SK-N-SH treated with all-trans-retinoic acid at 6 μM for 48 hours (cell line): ENCODE data around the gene TRAF7.

Source experiments
- ATAC-seq: fragments of 200-7000 bp; cut with Tn5 transposase; 3 replicates; pipeline ENCODE4 v1.9.1; 2020; ENCODE audit warnings: mild to moderate bottlenecking, moderate library complexity
- ARNTL ChIP-seq: fragments of 450-650 bp; formaldehyde crosslinking; IDR thresholded peaks from 2 replicates; pipeline ENCODE4 v1.5.0; 2020; ENCODE audit warnings: low read depth, mild to moderate bottlenecking, moderate library complexity, borderline replicate concordance
- BACH2 ChIP-seq: fragments of 250-450 bp; sonication (Bioruptor Pico); IDR thresholded peaks from 2 replicates; pipeline ENCODE4 v1.9.0; 2021; ENCODE audit warnings: mild to moderate bottlenecking, borderline replicate concordance
- CREB5 ChIP-seq: fragments of 250-450 bp; sonication (Bioruptor Pico); IDR thresholded peaks from 2 replicates; pipeline ENCODE4 v1.5.1; 2020; ENCODE audit warnings: low read depth, mild to moderate bottlenecking, moderate library complexity
- CSDC2 ChIP-seq: fragments of 250-450 bp; sonication (Bioruptor Pico); IDR thresholded peaks from 2 replicates; pipeline ENCODE4 v1.5.0; 2020; ENCODE audit warnings: mild to moderate bottlenecking, moderate library complexity
- CSRNP3 ChIP-seq: fragments of 250-450 bp; sonication (Bioruptor Pico); IDR thresholded peaks from 2 replicates; pipeline ENCODE4 v1.5.1; 2021; ENCODE audit warnings: mild to moderate bottlenecking, moderate library complexity
- ESRRG ChIP-seq: fragments of 250-450 bp; sonication (Bioruptor Pico); IDR thresholded peaks from 2 replicates; pipeline ENCODE4 v1.6.1; 2021; ENCODE audit warnings: mild to moderate bottlenecking
- GLIS3 ChIP-seq: fragments of 250-450 bp; sonication (Bioruptor Pico); IDR thresholded peaks from 2 replicates; pipeline ENCODE4 v1.5.0; 2020; ENCODE audit warnings: mild to moderate bottlenecking, moderate library complexity
- ISL1 ChIP-seq: fragments of 250-450 bp; sonication (Bioruptor Pico); IDR thresholded peaks from 2 replicates; pipeline ENCODE4 v2.1.2; 2022; ENCODE audit warnings: mild to moderate bottlenecking, moderate library complexity
- OSR1 ChIP-seq: fragments of 250-450 bp; sonication (Bioruptor Pico); IDR thresholded peaks from 2 replicates; pipeline ENCODE4 v1.8.0; 2022; ENCODE audit warnings: moderate library complexity, mild to moderate bottlenecking, inconsistent platforms
- POU6F1 ChIP-seq: fragments of 250-450 bp; sonication (Bioruptor Pico); IDR thresholded peaks from 2 replicates; pipeline ENCODE4 v1.8.0; 2021; ENCODE audit warnings: low read depth, mild to moderate bottlenecking, moderate library complexity, borderline replicate concordance
- PPARA ChIP-seq: fragments of 250-450 bp; sonication (Bioruptor Pico); IDR thresholded peaks from 2 replicates; pipeline ENCODE4 v1.5.0; 2020; ENCODE audit warnings: mild to moderate bottlenecking, borderline replicate concordance
- RARB ChIP-seq: fragments of 250-450 bp; sonication (Bioruptor Pico); IDR thresholded peaks from 2 replicates; pipeline ENCODE4 v1.8.0; 2021; ENCODE audit warnings: mild to moderate bottlenecking, moderate library complexity
- SNAI2 ChIP-seq: fragments of 250-450 bp; sonication (Bioruptor Pico); IDR thresholded peaks from 2 replicates; pipeline ENCODE4 v1.5.0; 2020; ENCODE audit warnings: mild to moderate bottlenecking, moderate library complexity
- TCF4 ChIP-seq: fragments of 250-450 bp; sonication (Bioruptor Pico); IDR thresholded peaks from 2 replicates; pipeline ENCODE4 v1.8.0; 2021; ENCODE audit warnings: mild to moderate bottlenecking, moderate library complexity, borderline replicate concordance
- TOX ChIP-seq: fragments of 250-450 bp; sonication (Bioruptor Pico); IDR thresholded peaks from 2 replicates; pipeline ENCODE4 v1.8.0; 2021; ENCODE audit warnings: mild to moderate bottlenecking, moderate library complexity, borderline replicate concordance
- ZC3H10 ChIP-seq: fragments of 250-450 bp; sonication (Bioruptor Pico); IDR thresholded peaks from 2 replicates; pipeline ENCODE4 v1.5.1; 2021; ENCODE audit warnings: mild to moderate bottlenecking, moderate library complexity
- ZFP3 ChIP-seq: fragments of 250-450 bp; sonication (Bioruptor Pico); IDR thresholded peaks from 2 replicates; pipeline ENCODE4 v1.5.0; 2020; ENCODE audit warnings: mild to moderate bottlenecking, moderate library complexity
- ZFP30 ChIP-seq: fragments of 450-650 bp; formaldehyde crosslinking; IDR thresholded peaks from 2 replicates; pipeline ENCODE4 v1.5.0; 2022; ENCODE audit warnings: mild to moderate bottlenecking, moderate library complexity
- ZNF565 ChIP-seq: fragments of 450-650 bp; formaldehyde crosslinking; conservative IDR thresholded peaks from 2 replicates; pipeline ENCODE4 v1.5.0; 2020; ENCODE audit warnings: low read depth, mild to moderate bottlenecking, moderate library complexity
- ZNF70 ChIP-seq: fragments of 450-650 bp; formaldehyde crosslinking; IDR thresholded peaks from 2 replicates; pipeline ENCODE4 v1.5.0; 2020; ENCODE audit warnings: mild to moderate bottlenecking, moderate library complexity
- ZNF8 ChIP-seq: fragments of 450-650 bp; formaldehyde crosslinking; IDR thresholded peaks from 2 replicates; pipeline ENCODE4 v1.5.0; 2020; ENCODE audit warnings: mild to moderate bottlenecking, moderate library complexity
- TF ChIP-seq, protein P1 (sequence below): fragments of 250-450 bp; sonication (Bioruptor Pico); IDR thresholded peaks from 2 replicates; pipeline ENCODE4 v1.5.0; 2020; ENCODE audit warnings: mild to moderate bottlenecking, moderate library complexity

TRAF7 gene

GRCh38 chr16:2180461-2180860, 24.9 kb downstream of the TRAF7 start:
- no peak for TF ChIP-seq RARB (CRISPR knock-in tag)
- TF ChIP-seq GLIS3 (CRISPR knock-in tag) = no peak
- TF ChIP-seq ESRRG = no peak
- TF ChIP-seq POU6F1 = no peak
- TF ChIP-seq BACH2 (CRISPR knock-in tag) = no peak
- TF ChIP-seq CREB5 (CRISPR knock-in tag) = no peak
- ATAC-seq = no peak

DNA sequence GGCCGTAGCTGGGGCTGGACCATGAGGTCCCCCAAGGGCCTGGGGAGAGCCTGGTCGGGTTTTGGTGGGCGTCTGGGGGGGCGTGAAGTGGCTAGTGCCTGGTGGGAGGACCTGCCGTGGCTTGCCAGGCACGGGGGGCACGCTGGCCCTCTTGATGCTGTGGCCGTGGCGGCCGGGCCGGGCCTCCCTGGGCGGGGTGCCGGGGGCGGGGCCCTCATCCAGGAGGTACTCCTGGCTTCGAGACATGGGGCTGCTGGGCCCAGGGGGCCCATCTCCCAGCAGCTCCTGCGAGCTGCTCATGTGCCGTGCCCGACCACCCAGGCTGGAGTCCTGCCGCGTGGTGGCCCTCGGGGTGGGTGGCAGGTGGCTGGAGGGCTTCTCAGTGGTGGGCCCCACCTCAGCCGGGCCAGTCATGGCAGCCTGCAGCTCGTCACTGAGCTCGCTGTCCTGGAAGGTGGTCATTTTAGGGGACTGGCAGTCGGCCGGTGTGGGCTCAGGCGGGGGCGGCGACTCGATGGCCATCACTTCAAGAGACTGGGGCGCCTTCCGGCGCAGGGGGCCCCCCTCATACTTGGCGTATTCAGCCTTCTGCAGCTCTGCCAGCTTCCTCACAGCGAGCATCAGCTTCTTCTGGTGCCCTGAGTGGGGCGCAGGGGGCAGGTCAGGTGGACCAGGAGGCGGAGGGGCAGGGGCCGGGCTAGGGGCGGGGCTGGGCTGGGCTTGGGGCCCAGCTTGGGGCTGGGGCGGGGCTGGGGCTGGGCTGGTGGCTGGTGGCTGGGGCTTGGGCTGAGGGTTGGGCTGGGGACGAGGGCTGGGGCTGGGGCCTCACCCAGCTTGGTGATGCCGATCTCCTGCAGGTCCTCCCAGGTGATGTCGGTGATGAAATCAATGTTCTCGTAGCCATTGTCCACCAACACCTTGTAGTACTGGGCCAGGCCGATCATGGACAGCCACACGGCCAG, 25.7 kb downstream of the TRAF7 start:
- TF ChIP-seq RARB (CRISPR knock-in tag) = no peak
- no peak for TF ChIP-seq OSR1 (CRISPR knock-in tag)
- TF ChIP-seq ZNF70 = no peak
- no peak for TF ChIP-seq SNAI2
- no peak for TF ChIP-seq ESRRG
- no peak for TF ChIP-seq POU6F1
- TF ChIP-seq TOX = no peak
- TF ChIP-seq, protein P1, sequence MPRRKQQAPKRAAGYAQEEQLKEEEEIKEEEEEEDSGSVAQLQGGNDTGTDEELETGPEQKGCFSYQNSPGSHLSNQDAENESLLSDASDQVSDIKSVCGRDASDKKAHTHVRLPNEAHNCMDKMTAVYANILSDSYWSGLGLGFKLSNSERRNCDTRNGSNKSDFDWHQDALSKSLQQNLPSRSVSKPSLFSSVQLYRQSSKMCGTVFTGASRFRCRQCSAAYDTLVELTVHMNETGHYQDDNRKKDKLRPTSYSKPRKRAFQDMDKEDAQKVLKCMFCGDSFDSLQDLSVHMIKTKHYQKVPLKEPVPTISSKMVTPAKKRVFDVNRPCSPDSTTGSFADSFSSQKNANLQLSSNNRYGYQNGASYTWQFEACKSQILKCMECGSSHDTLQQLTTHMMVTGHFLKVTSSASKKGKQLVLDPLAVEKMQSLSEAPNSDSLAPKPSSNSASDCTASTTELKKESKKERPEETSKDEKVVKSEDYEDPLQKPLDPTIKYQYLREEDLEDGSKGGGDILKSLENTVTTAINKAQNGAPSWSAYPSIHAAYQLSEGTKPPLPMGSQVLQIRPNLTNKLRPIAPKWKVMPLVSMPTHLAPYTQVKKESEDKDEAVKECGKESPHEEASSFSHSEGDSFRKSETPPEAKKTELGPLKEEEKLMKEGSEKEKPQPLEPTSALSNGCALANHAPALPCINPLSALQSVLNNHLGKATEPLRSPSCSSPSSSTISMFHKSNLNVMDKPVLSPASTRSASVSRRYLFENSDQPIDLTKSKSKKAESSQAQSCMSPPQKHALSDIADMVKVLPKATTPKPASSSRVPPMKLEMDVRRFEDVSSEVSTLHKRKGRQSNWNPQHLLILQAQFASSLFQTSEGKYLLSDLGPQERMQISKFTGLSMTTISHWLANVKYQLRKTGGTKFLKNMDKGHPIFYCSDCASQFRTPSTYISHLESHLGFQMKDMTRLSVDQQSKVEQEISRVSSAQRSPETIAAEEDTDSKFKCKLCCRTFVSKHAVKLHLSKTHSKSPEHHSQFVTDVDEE = no peak
- TF ChIP-seq TCF4 (CRISPR knock-in tag) = no peak
- no peak for TF ChIP-seq BACH2 (CRISPR knock-in tag)
- no peak for TF ChIP-seq CSDC2
- no peak for TF ChIP-seq ZFP30
- no peak for TF ChIP-seq ISL1 (CRISPR knock-in tag)
- no peak for TF ChIP-seq ZNF8 (CRISPR knock-in tag)
- no peak for TF ChIP-seq ZNF565
- no peak for TF ChIP-seq ZFP3 (CRISPR knock-in tag)
- TF ChIP-seq CREB5 (CRISPR knock-in tag) = no peak
- TF ChIP-seq ZC3H10 (CRISPR knock-in tag) = no peak
- no peak for TF ChIP-seq PPARA (CRISPR knock-in tag)
- TF ChIP-seq ARNTL (CRISPR knock-in tag) = no peak
- TF ChIP-seq, all 23 proteins: peak for 0
- no peak for ATAC-seq

- no peak for ATAC-seq
- TF ChIP-seq TCF4 (CRISPR knock-in tag) (no peak), CSRNP3 (CRISPR knock-in tag) (no peak), ZFP30 (no peak), OSR1 (CRISPR knock-in tag) (no peak), GLIS3 (CRISPR knock-in tag) (no peak), ZNF8 (CRISPR knock-in tag) (no peak), CREB5 (CRISPR knock-in tag) (no peak), ISL1 (CRISPR knock-in tag) (no peak), ZC3H10 (CRISPR knock-in tag) (no peak), RARB (CRISPR knock-in tag) (no peak), PPARA (CRISPR knock-in tag) (no peak), ZFP3 (CRISPR knock-in tag) (no peak), ZNF70 (no peak)
- TF ChIP-seq, protein P1 = no peak
These were observed 26.4 kb downstream of the TRAF7 start for GRCh38 chr16:2181952-2182351.
